ENCODE data around the gene EHMT1. TPM values are rescaled to one million over a fixed set of nuclear protein-coding genes. Genes with fewer than 3 reads are reported as not detected.
"Not testable (repeated sequence)": the region's sequence is repeated elsewhere in the genome, so short reads cannot be mapped to it uniquely, and the experiment has no call there.

The EHMT1 gene
- total and polyA plus RNA-seq, 8 donors: 29.9 to 51.1 (median 32.6) TPM

DNA sequence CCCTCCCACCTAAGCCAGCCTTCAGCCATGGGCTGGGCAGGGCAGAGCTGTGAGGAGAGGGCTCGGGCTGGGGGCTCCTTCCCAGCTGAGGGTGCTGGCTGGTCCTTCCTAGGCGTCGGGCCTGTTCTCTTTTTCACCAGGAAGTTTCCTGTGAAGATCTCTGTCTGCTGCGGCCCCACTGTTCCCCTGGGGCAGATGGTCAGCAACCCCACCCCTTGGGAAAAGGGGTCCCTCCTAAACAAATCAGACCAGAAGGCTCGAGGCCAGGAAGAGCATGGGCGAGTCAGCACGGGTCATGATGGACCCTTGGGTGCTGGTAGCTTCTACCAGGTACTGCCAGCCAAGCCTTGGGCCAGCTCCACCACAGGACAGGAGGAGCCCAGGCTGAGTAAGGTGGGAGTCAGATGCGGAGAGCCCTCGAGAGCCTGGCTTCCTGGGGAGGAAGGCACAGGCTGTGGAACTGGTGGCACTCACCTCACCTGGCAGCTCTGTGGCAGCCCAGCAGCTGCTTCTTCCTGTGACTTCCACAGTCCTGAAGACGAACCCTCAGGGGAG is 262.2 kb downstream of the EHMT1 start:
- FAIRE-seq (no peak), DNase-seq (no peak), ATAC-seq (no peak)
- no peak overlapping the region for H3K27ac ChIP-seq
- TF ChIP-seq CTCF (IDR thresholded peaks at IDR 0.05): no peak
- H3K36me3 ChIP-seq: no peaks in the 10 kb centered on the region
- H3K4me1 ChIP-seq: no peaks in the 10 kb centered on the region
- H3K9me3 ChIP-seq: no peaks in the 10 kb centered on the region
- WGBS, 2 donors: 61 to 76% methylated on average over 10 of the region's 10 CpGs
- intact Hi-C loops (cut with DNase I): no loop called here
- no peak overlapping the region for H3K4me3 ChIP-seq
- peaks cover 0 to 4% (median 0%) of the 10 kb centered on the region in 4 donors for H3K27me3 ChIP-seq

GRCh38 chr9:137881591-137882505 is 263.0 kb downstream of the EHMT1 start:
- Histone ChIP-seq H3K4me3 (no peak overlapping the region), H3K9me3 (no peaks in the 10 kb centered on the region), H3K36me3 (no peaks in the 10 kb centered on the region), H3K27ac (no peak overlapping the region), H3K27me3 (peaks cover 0 to 4% (median 0%) of the 10 kb centered on the region in 4 donors), H3K4me1 (no peaks in the 10 kb centered on the region)
- no peak for ATAC-seq
- intact Hi-C loops (cut with DNase I): no loop called here
- 47 to 57% methylated on average over 19 of the region's 19 CpGs for WGBS, 2 donors
- DNase-seq: no peak
- TF ChIP-seq CTCF (IDR thresholded peaks at IDR 0.05): no peak
- no peak for FAIRE-seq

- DNase-seq (no peak), ATAC-seq (no peak), FAIRE-seq (no peak)
- Histone ChIP-seq H3K9me3 (no peaks in the 10 kb centered on the region), H3K27ac (no peak overlapping the region), H3K36me3 (no peaks in the 10 kb centered on the region), H3K4me1 (no peaks in the 10 kb centered on the region), H3K27me3 (peaks cover 0 to 4% (median 0%) of the 10 kb centered on the region in 4 donors), H3K4me3 (no peak overlapping the region)
- 70 to 87% methylated on average over 10 of the region's 10 CpGs for WGBS, 2 donors
- intact Hi-C loops (cut with DNase I): no loop called here
- no peak for TF ChIP-seq CTCF (IDR thresholded peaks at IDR 0.05)
These were observed 263.7 kb downstream of the EHMT1 start for GRCh38 chr9:137882506-137882821.

DNA sequence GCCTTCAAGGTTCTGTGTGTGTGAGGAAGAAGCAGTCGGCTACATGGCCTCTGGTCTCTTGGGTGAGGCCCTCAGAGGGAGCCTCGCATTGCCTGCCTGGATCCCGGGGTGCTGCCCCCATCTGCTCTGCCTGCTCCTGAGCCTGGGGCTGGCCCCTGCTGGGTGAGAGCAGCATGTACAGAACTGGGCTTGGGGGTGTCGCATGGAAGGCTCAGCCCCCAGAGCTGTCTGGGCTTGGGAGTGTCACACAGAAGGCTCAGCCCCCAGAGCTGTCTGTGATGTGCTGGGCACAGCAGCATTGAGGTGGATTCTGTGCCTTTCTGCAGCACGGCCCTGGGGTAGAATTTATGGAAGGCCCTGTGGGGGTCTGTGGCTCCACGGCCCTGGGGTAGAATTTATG is 265.2 kb downstream of the EHMT1 start:
- DNase-seq; ATAC-seq; FAIRE-seq; intact Hi-C loops (cut with DNase I); H3K4me1 ChIP-seq; H3K9me3 ChIP-seq; H3K27ac ChIP-seq; H3K36me3 ChIP-seq; H3K4me3 ChIP-seq; H3K27me3 ChIP-seq: not testable (repeated sequence)
- WGBS, 2 donors: 71 to 86% methylated on average over 1 to 4 of the region's 6 CpGs

DNA sequence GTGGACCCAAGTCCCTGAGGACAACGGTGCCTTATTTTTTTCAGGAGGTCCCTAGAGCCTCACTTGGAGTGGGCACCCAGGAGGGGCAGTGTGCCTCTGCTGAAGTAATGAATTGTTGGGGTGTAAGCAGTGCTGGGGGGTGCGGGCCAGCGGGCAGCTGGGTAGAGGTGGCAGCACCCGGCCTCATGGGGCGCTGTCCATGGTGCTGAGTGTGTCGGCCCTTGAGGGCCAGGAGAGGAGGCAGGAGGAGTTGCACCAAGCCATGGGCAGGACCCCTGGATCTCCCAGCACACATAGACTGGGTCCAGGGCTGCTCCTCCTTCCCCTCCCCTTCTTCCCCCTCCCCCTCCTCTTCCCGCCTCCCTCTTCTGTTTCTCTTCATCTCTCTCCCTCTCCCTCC is 265.7 kb downstream of the EHMT1 start:
- H3K4me1 ChIP-seq; H3K36me3 ChIP-seq; H3K4me3 ChIP-seq; intact Hi-C loops (cut with DNase I); FAIRE-seq; H3K27me3 ChIP-seq; H3K9me3 ChIP-seq; DNase-seq; H3K27ac ChIP-seq: not testable (repeated sequence)
- ATAC-seq: peak in 2 of 4 donors; percentile 44 to 73
- WGBS, 2 donors: 20 to 33% methylated on average over 5 of the region's 7 CpGs

DNA sequence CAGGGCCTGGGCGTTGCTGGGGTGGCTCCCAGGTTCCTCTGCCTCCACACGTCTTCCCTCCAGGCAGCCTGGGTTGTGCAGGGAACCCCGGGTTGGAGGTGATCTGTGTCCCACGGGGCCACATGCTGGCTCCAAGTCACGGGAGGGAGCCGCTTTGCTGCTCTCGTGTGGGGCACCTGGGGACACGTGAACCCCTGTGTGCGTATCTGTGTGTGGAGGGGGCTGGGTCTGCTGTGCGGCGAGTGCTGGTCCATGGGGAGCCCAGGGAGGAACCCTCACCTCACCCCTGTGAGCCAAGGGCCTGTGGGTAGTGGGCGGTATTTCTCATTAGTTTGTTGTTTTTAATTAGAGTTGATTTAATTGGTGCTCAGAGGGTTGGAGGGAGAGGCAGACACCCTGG is 266.3 kb downstream of the EHMT1 start:
- H3K4me3 ChIP-seq; H3K27ac ChIP-seq; H3K4me1 ChIP-seq; intact Hi-C loops (cut with DNase I); ATAC-seq; DNase-seq; FAIRE-seq; H3K9me3 ChIP-seq; H3K27me3 ChIP-seq; H3K36me3 ChIP-seq: not testable (repeated sequence)
- WGBS, 2 donors: 73 to 80% methylated on average over 8 to 10 of the region's 12 CpGs

Small RNA genes within 50 kb of the gene (microRNA-seq; reads per million reads assigned to microRNA genes)
- 0 reads per million in 2 donors for gene MIR602

Other genes starting within 250 kb of the EHMT1 start
- gene EXD3, start 195.8 kb upstream of the EHMT1 start, total RNA-seq: 10 to 100 TPM in 3 of 6 donors, 1 to 10 TPM in 3; 8.1 to 16.5 (median 10.4) TPM
- 10 to 100 TPM; 43.1 to 57.3 TPM for gene EXD3, start 195.8 kb upstream of the EHMT1 start, polyA plus RNA-seq
- 10 to 100 TPM in 3 of 6 donors, 1 to 10 TPM in 3; 6.6 to 15.0 (median 10.0) TPM for gene NOXA1, start 195.6 kb upstream of the EHMT1 start, total RNA-seq
- 10 to 100 TPM; 40.0 to 45.5 TPM for gene NOXA1, start 195.6 kb upstream of the EHMT1 start, polyA plus RNA-seq
- 1 to 10 TPM in 5 of 6 donors, under 1 TPM in 1; 0.98 to 3.8 (median 1.3) TPM for gene ENTPD8, start 177.6 kb upstream of the EHMT1 start, total RNA-seq
- 1 to 10 TPM; 3.9 to 4.7 TPM for gene ENTPD8, start 177.6 kb upstream of the EHMT1 start, polyA plus RNA-seq
- 10 to 100 TPM; 22.0 to 34.4 (median 26.3) TPM for gene NSMF, start 159.7 kb upstream of the EHMT1 start, total RNA-seq
- gene NSMF, start 159.7 kb upstream of the EHMT1 start, polyA plus RNA-seq: 10 to 100 TPM; 68.6 to 81.0 TPM
- gene PNPLA7, start 68.6 kb upstream of the EHMT1 start, total RNA-seq: 10 to 100 TPM in 5 of 6 donors, 1 to 10 TPM in 1; 7.1 to 23.8 (median 17.7) TPM
- gene PNPLA7, start 68.6 kb upstream of the EHMT1 start, polyA plus RNA-seq: 10 to 100 TPM; 62.8 to 71.8 TPM
- gene MRPL41, start 67.1 kb upstream of the EHMT1 start, total RNA-seq: 10 to 100 TPM; 16.6 to 30.1 (median 19.0) TPM
- gene MRPL41, start 67.1 kb upstream of the EHMT1 start, polyA plus RNA-seq: 10 to 100 TPM; 49.6 to 74.1 TPM
- gene DPH7, start 40.1 kb upstream of the EHMT1 start, total RNA-seq: 10 to 100 TPM; 16.7 to 27.4 (median 21.5) TPM
- gene DPH7, start 40.1 kb upstream of the EHMT1 start, polyA plus RNA-seq: 100 to 1,000 TPM; 107 to 174 TPM
- 10 to 100 TPM in 1 of 6 donors, 1 to 10 TPM in 5; 6.1 to 11.1 (median 9.1) TPM for gene ZMYND19, start 28.5 kb upstream of the EHMT1 start, total RNA-seq
- 10 to 100 TPM; 18.0 to 18.6 TPM for gene ZMYND19, start 28.5 kb upstream of the EHMT1 start, polyA plus RNA-seq
- 10 to 100 TPM; 20.9 to 39.3 (median 24.3) TPM for gene ARRDC1, start 13.3 kb upstream of the EHMT1 start, total RNA-seq
- gene ARRDC1, start 13.3 kb upstream of the EHMT1 start, polyA plus RNA-seq: 100 to 1,000 TPM; 117 to 161 TPM